Gastroesophageal sphincter (tissue), 3 donors: ENCODE results near the gene KCNMA1.
A peak's percentile ranks its signal among the peaks of the same experiment; 100 is the strongest.

Experiments
- CTCF ChIP-seq, 4 experiments: fragments of 200-600 bp in 2 of 4; fragments of 450-650 bp in 2 of 4; sonication (generic) in 1 of 4; IDR thresholded peaks; one replicate each; pipeline ENCODE4 v1.5.1; 2017 to 2019; ENCODE audit warnings: antibody characterized with exemption in 4 of 4, mild to moderate bottlenecking in 2 of 4, moderate library complexity in 2 of 4
- POLR2AphosphoS5 ChIP-seq: sonication (generic); formaldehyde crosslinking; IDR thresholded peaks from one replicate; pipeline ENCODE4 v1.6.1; 2017; ENCODE audit warnings: antibody characterized with exemption

- TF ChIP-seq POLR2AphosphoS5 = peak; percentile 97
- TF ChIP-seq CTCF (IDR thresholded peaks at IDR 0.05) = no peak
These were observed 263.4 kb downstream of the KCNMA1 start for GRCh38 chr10:77374189-77374656.
